SK-N-SH (cell line): ENCODE measurements around the gene SPAST. TPM values are rescaled to one million over a fixed set of nuclear protein-coding genes. Genes with fewer than 3 reads are reported as not detected.

ENCODE experiments used
- CTCF ChIA-PET: fragments of 300-600, 350-600 bp; formaldehyde crosslinking; extraction: SDS; loops from one replicate; lab custom pipeline; 2021; lab: Yijun Ruan, JAX
- POLR2A ChIA-PET: fragments of 350-600 bp; sonication (Branson Sonifier 250); formaldehyde crosslinking; extraction: SDS; loops from one replicate; lab custom pipeline; 2020; ENCODE audit warnings: antibody characterized with exemption, inconsistent platforms; lab: Yijun Ruan, JAX
- DNase-seq: peaks from one replicate; pipeline ENCODE4 v3.0.0; 2012
- H2AFZ ChIP-seq: fragments of 200-600 bp; sonication (generic); 2 replicates; pipeline ENCODE4 v1.8.1; 2016; ENCODE audit warnings: antibody characterized with exemption, mild to moderate bottlenecking, low read depth
- H3F3A ChIP-seq: fragments of 200-600 bp; sonication (generic); replicated peaks from 2 replicates; pipeline ENCODE3; 2016; ENCODE audit warnings: antibody characterized with exemption, mild to moderate bottlenecking; ENCODE audit not compliant: insufficient read depth
- H3K27ac ChIP-seq, 2 experiments: fragments of 200-500 bp in 1 of 2; fragments of 200-600 bp in 1 of 2; sonication (Bioruptor generic) in 1 of 2; sonication (generic), shearing (Covaris generic) in 1 of 2; 2 replicates each; pipeline versions ENCODE4 v1.5.1 to v1.6.1; 2014 to 2016; ENCODE audit warnings: low read depth in 2 of 2, inconsistent platforms in 1 of 2, low read length in 1 of 2, mild to moderate bottlenecking in 1 of 2, mixed read lengths in 1 of 2
- H3K27me3 ChIP-seq: fragments of 200-600 bp; sonication (generic), shearing (Covaris generic); 2 replicates; pipeline ENCODE4 v1.6.1; 2016; ENCODE audit warnings: mixed run types; ENCODE audit not compliant: insufficient read depth
- H3K36me3 ChIP-seq, 2 experiments: fragments of 200-500 bp in 1 of 2; fragments of 200-600 bp in 1 of 2; sonication (Bioruptor generic) in 1 of 2; sonication (generic) in 1 of 2; replicated peaks in 1 of 2; 2 replicates each; pipeline versions ENCODE3 to v1.5.1; 2014 to 2016; ENCODE audit warnings: low read length in 1 of 2, mild to moderate bottlenecking in 1 of 2; ENCODE audit not compliant: insufficient read depth in 2 of 2, control insufficient read depth in 1 of 2
- H3K4me1 ChIP-seq, 2 experiments: fragments of 200-500 bp in 1 of 2; fragments of 200-600 bp in 1 of 2; sonication (Bioruptor generic) in 1 of 2; sonication (generic), shearing (Covaris generic) in 1 of 2; 2 replicates each; pipeline versions ENCODE4 v1.5.1 to v1.6.1; 2014 to 2016; ENCODE audit warnings: low read depth in 1 of 2, low read length in 1 of 2, mixed run types in 1 of 2; ENCODE audit not compliant: insufficient read depth in 2 of 2, control insufficient read depth in 1 of 2
- H3K4me2 ChIP-seq: fragments of 200-600 bp; sonication (generic), shearing (Covaris generic); 2 replicates; pipeline ENCODE4 v1.6.1; 2017; ENCODE audit warnings: mixed run types
- H3K4me3 ChIP-seq, 2 experiments: fragments of 200-500 bp in 1 of 2; fragments of 200-600 bp in 1 of 2; sonication (Bioruptor generic) in 1 of 2; sonication (generic), shearing (Covaris generic) in 1 of 2; 2 replicates each; pipeline versions ENCODE4 v1.5.1 to v1.8.1; 2014 to 2016; ENCODE audit warnings: low read depth in 2 of 2, inconsistent platforms in 1 of 2, low read length in 1 of 2, mild to moderate bottlenecking in 1 of 2, mixed read lengths in 1 of 2, moderate library complexity in 1 of 2
- H3K79me2 ChIP-seq: fragments of 200-600 bp; sonication (generic); 2 replicates; pipeline ENCODE4 v1.8.1; 2017; ENCODE audit warnings: mild to moderate bottlenecking; ENCODE audit not compliant: insufficient read depth
- H3K9ac ChIP-seq: fragments of 200-600 bp; sonication (generic); 2 replicates; pipeline ENCODE4 v1.6.1; 2017; ENCODE audit warnings: mixed run types
- H3K9me2 ChIP-seq: fragments of 200-600 bp; sonication (generic); 2 replicates; pipeline ENCODE4 v1.6.1; 2017; ENCODE audit warnings: mixed run types
- H3K9me3 ChIP-seq: fragments of 200-600 bp; sonication (generic); 2 replicates; pipeline ENCODE4 v1.6.1; 2017; ENCODE audit warnings: mixed run types, mild to moderate bottlenecking, moderate library complexity
- H4K20me1 ChIP-seq: fragments of 200-600 bp; sonication (generic); 2 replicates; pipeline ENCODE4 v1.6.1; 2017; ENCODE audit warnings: mild to moderate bottlenecking, mixed run types; ENCODE audit not compliant: insufficient read depth
- ELF1 ChIP-seq: IDR thresholded peaks from 2 replicates; pipeline ENCODE4 v1.4.0; 2012
- EZH2phosphoT487 ChIP-seq: fragments of 200-600 bp; sonication (generic); IDR thresholded peaks from 2 replicates; pipeline ENCODE4 v1.6.1; 2017; ENCODE audit warnings: low read depth, mixed run types, mild to moderate bottlenecking, antibody characterized with exemption, moderate library complexity, borderline replicate concordance
- FOXJ3 ChIP-seq: sonication (generic); formaldehyde crosslinking; IDR thresholded peaks from 2 replicates; pipeline ENCODE4 v1.5.1; 2020; ENCODE audit warnings: mild to moderate bottlenecking, missing genetic modification reagents
- GABPA ChIP-seq: IDR thresholded peaks from 2 replicates; pipeline ENCODE4 v1.4.0; 2012; ENCODE audit warnings: low read depth, mild to moderate bottlenecking
- MEF2A ChIP-seq: IDR thresholded peaks from 2 replicates; pipeline ENCODE4 v1.4.0; 2012; ENCODE audit warnings: low read depth, borderline replicate concordance
- NFIC ChIP-seq: IDR thresholded peaks from 2 replicates; pipeline ENCODE4 v1.4.0; 2012; ENCODE audit warnings: borderline replicate concordance
- NRF1 ChIP-seq: IDR thresholded peaks from 2 replicates; pipeline ENCODE4 v1.6.1; 2012; ENCODE audit warnings: low read depth, mild to moderate bottlenecking, low read length
- POLR2AphosphoS5 ChIP-seq: IDR thresholded peaks from 2 replicates; pipeline ENCODE4 v1.6.1; 2012; ENCODE audit warnings: low read depth, low read length
- RAD21 ChIP-seq: IDR thresholded peaks from 2 replicates; pipeline ENCODE4 v1.6.1; 2012; ENCODE audit warnings: mild to moderate bottlenecking, low read length
- RXRA ChIP-seq: IDR thresholded peaks from 2 replicates; pipeline ENCODE4 v1.4.0; 2012; ENCODE audit warnings: low read depth, mild to moderate bottlenecking, borderline replicate concordance
- SMC3 ChIP-seq: IDR thresholded peaks from 2 replicates; pipeline ENCODE4 v1.6.1; 2012; ENCODE audit warnings: low read depth, low read length, improper control_type of control experiment
- TAF1 ChIP-seq: IDR thresholded peaks from 2 replicates; pipeline ENCODE4 v1.6.1; 2012; ENCODE audit warnings: low read depth, mild to moderate bottlenecking, low read length, moderate library complexity, borderline replicate concordance
- YY1 ChIP-seq: IDR thresholded peaks from 2 replicates; pipeline ENCODE4 v1.4.0; 2012; ENCODE audit warnings: low read depth, mild to moderate bottlenecking
- WGBS: methylation state at CpG from one replicate; pipeline ENCODE4 v1.1.6; 2017; ENCODE audit warnings: low lambda C conversion rate; 5-methylcytosine and 5-hydroxymethylcytosine counted together
- polyA plus RNA-seq, 3 experiments: library from polyadenylated mRNA; depleted of rRNA; stranded (reverse); fragments of >200 nt; gene quantifications; 2 replicates each; pipeline ENCODE4 v1.2.3, GENCODE V29; 2012
- TF ChIP-seq, protein P1 (sequence below): IDR thresholded peaks from 2 replicates; pipeline ENCODE4 v1.4.0; 2012; ENCODE audit warnings: low read depth, borderline replicate concordance
- TF ChIP-seq, protein P2 (sequence below): IDR thresholded peaks from 2 replicates; pipeline ENCODE4; 2012
- TF ChIP-seq, protein P3 (sequence below): IDR thresholded peaks from 2 replicates; pipeline ENCODE4 v1.4.0; 2012; ENCODE audit warnings: low read depth, borderline replicate concordance
- TF ChIP-seq, protein P4 (sequence below): IDR thresholded peaks from 2 replicates; pipeline ENCODE4 v1.6.1; 2012; ENCODE audit warnings: mild to moderate bottlenecking, low read depth, low read length, moderate library complexity
- TF ChIP-seq, protein P5 (sequence below): fragments of 200-600 bp; sonication (generic); IDR thresholded peaks from 2 replicates; pipeline ENCODE4 v1.6.1; 2017; ENCODE audit warnings: antibody characterized with exemption, mild to moderate bottlenecking, moderate library complexity

SPAST gene
- polyA plus RNA-seq, 1 of the 3 experiments (the other 2 are of a cell fraction) = 6.1 TPM

DNA sequence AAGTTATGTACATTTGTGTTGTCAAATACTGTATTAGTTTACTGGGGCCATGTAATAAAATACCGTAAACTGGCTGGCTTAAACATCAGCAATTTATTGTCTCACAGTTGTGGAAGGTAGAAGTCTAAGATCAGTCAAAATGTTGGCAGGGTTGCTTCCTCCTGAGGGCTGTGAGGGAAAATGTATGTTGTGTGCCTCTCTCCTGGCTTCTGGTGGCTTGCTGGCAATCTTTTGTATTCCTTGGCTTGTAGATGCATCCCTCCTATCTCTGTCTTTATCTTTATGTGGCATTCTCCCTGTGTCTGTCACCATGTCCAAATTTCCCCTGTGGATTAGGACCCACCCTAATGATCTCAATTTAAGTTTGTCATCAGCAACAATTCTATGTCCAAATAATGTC is 65.3 kb downstream of the SPAST start:
- TF ChIP-seq SMC3 = no peak
- no peak for TF ChIP-seq EZH2phosphoT487
- no peak for TF ChIP-seq GABPA
- no peak for TF ChIP-seq ELF1
- no peak for TF ChIP-seq RXRA
- TF ChIP-seq, protein P1, sequence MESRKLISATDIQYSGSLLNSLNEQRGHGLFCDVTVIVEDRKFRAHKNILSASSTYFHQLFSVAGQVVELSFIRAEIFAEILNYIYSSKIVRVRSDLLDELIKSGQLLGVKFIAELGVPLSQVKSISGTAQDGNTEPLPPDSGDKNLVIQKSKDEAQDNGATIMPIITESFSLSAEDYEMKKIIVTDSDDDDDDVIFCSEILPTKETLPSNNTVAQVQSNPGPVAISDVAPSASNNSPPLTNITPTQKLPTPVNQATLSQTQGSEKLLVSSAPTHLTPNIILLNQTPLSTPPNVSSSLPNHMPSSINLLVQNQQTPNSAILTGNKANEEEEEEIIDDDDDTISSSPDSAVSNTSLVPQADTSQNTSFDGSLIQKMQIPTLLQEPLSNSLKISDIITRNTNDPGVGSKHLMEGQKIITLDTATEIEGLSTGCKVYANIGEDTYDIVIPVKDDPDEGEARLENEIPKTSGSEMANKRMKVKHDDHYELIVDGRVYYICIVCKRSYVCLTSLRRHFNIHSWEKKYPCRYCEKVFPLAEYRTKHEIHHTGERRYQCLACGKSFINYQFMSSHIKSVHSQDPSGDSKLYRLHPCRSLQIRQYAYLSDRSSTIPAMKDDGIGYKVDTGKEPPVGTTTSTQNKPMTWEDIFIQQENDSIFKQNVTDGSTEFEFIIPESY = no peak
- TF ChIP-seq RAD21 = no peak
- TF ChIP-seq, protein P2, sequence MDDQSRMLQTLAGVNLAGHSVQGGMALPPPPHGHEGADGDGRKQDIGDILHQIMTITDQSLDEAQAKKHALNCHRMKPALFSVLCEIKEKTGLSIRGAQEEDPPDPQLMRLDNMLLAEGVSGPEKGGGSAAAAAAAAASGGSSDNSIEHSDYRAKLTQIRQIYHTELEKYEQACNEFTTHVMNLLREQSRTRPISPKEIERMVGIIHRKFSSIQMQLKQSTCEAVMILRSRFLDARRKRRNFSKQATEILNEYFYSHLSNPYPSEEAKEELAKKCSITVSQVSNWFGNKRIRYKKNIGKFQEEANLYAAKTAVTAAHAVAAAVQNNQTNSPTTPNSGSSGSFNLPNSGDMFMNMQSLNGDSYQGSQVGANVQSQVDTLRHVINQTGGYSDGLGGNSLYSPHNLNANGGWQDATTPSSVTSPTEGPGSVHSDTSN = no peak
- no peak for TF ChIP-seq FOXJ3 (CRISPR knock-in tag)
- TF ChIP-seq, protein P3, sequence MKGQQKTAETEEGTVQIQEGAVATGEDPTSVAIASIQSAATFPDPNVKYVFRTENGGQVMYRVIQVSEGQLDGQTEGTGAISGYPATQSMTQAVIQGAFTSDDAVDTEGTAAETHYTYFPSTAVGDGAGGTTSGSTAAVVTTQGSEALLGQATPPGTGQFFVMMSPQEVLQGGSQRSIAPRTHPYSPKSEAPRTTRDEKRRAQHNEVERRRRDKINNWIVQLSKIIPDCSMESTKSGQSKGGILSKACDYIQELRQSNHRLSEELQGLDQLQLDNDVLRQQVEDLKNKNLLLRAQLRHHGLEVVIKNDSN = no peak
- TF ChIP-seq YY1 = no peak
- TF ChIP-seq, protein P4, sequence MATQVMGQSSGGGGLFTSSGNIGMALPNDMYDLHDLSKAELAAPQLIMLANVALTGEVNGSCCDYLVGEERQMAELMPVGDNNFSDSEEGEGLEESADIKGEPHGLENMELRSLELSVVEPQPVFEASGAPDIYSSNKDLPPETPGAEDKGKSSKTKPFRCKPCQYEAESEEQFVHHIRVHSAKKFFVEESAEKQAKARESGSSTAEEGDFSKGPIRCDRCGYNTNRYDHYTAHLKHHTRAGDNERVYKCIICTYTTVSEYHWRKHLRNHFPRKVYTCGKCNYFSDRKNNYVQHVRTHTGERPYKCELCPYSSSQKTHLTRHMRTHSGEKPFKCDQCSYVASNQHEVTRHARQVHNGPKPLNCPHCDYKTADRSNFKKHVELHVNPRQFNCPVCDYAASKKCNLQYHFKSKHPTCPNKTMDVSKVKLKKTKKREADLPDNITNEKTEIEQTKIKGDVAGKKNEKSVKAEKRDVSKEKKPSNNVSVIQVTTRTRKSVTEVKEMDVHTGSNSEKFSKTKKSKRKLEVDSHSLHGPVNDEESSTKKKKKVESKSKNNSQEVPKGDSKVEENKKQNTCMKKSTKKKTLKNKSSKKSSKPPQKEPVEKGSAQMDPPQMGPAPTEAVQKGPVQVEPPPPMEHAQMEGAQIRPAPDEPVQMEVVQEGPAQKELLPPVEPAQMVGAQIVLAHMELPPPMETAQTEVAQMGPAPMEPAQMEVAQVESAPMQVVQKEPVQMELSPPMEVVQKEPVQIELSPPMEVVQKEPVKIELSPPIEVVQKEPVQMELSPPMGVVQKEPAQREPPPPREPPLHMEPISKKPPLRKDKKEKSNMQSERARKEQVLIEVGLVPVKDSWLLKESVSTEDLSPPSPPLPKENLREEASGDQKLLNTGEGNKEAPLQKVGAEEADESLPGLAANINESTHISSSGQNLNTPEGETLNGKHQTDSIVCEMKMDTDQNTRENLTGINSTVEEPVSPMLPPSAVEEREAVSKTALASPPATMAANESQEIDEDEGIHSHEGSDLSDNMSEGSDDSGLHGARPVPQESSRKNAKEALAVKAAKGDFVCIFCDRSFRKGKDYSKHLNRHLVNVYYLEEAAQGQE = no peak
- TF ChIP-seq NFIC = no peak
- TF ChIP-seq, protein P5, sequence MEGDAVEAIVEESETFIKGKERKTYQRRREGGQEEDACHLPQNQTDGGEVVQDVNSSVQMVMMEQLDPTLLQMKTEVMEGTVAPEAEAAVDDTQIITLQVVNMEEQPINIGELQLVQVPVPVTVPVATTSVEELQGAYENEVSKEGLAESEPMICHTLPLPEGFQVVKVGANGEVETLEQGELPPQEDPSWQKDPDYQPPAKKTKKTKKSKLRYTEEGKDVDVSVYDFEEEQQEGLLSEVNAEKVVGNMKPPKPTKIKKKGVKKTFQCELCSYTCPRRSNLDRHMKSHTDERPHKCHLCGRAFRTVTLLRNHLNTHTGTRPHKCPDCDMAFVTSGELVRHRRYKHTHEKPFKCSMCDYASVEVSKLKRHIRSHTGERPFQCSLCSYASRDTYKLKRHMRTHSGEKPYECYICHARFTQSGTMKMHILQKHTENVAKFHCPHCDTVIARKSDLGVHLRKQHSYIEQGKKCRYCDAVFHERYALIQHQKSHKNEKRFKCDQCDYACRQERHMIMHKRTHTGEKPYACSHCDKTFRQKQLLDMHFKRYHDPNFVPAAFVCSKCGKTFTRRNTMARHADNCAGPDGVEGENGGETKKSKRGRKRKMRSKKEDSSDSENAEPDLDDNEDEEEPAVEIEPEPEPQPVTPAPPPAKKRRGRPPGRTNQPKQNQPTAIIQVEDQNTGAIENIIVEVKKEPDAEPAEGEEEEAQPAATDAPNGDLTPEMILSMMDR = no peak
- no peak for TF ChIP-seq MEF2A
- TF ChIP-seq TAF1 = no peak
- TF ChIP-seq POLR2AphosphoS5 = no peak
- TF ChIP-seq NRF1 = no peak
- TF ChIP-seq, all 33 proteins: peak for 0
- Histone ChIP-seq H2AFZ (no peak overlapping the region), H3K27ac (no peak overlapping the region), H3K9me3 (no peaks in the 10 kb centered on the region), H3K4me2 (no peak overlapping the region), H3F3A (no peaks in the 10 kb centered on the region), H3K9ac (no peak overlapping the region), H3K27me3 (no peaks in the 10 kb centered on the region), H3K36me3 (peaks cover 11 to 15% of the 10 kb centered on the region in 2 experiments), H3K4me1 (no peaks in the 10 kb centered on the region), H3K4me3 (no peak overlapping the region), H3K9me2 (no peaks in the 10 kb centered on the region), H3K79me2 (no peaks in the 10 kb centered on the region), H4K20me1 (no peaks in the 10 kb centered on the region)
- 100% methylated on average over 1 of the region's 1 CpG for WGBS
- DNase-seq = no peak
- ChIA-PET POLR2A (no interaction called here), CTCF (interaction anchor here (1.9 kb wide), 1 partner anchor 10 kb away, joined by 4 read pairs; no protein-coding TSS in a partner anchor)
